SK-N-MC (cell line): ENCODE measurements around the gene MIEF1.
"Not testable (repeated sequence)": the region's sequence is repeated elsewhere in the genome, so short reads cannot be mapped to it uniquely, and the experiment has no call there.

Experiments used
- DNase-seq: peaks from one replicate; pipeline ENCODE4 v3.0.0-alpha.2; 2011; ENCODE audit warnings: low read depth, low spot score
- H3K27ac ChIP-seq: fragments of 200-600 bp; sonication (generic); 2 replicates; pipeline ENCODE4 v1.5.1; 2016; ENCODE audit warnings: mixed run types
- H3K36me3 ChIP-seq: fragments of 200-600 bp; sonication (generic); 2 replicates; pipeline ENCODE4 v1.6.1; 2017; ENCODE audit warnings: antibody characterized with exemption, low read length, mixed read lengths; ENCODE audit not compliant: insufficient read depth
- H3K4me3 ChIP-seq: fragments of 200-600 bp; sonication (generic); 2 replicates; pipeline ENCODE4 v1.5.1; 2016
- H3K9ac ChIP-seq: fragments of 200-600 bp; sonication (generic); 2 replicates; pipeline ENCODE4 v1.8.0; 2017; ENCODE audit warnings: mixed run types, mixed read lengths; ENCODE audit not compliant: insufficient read length
- H3K9me3 ChIP-seq: fragments of 200-600 bp; sonication (generic); 2 replicates; pipeline ENCODE4 v1.6.1; 2017; ENCODE audit warnings: low read depth, mild to moderate bottlenecking, antibody characterized with exemption, low read length, moderate library complexity, mixed read lengths
- EZH2 ChIP-seq: fragments of 200-600 bp; sonication (generic); IDR thresholded peaks from one replicate; pipeline ENCODE4 v1.6.1; 2017; ENCODE audit warnings: antibody characterized with exemption
- FOXP2 ChIP-seq: optimal IDR thresholded peaks from 2 replicates; pipeline ENCODE3; 2011; ENCODE audit warnings: mild to moderate bottlenecking, moderate library complexity; ENCODE audit not compliant: insufficient read depth; ENCODE audit errors: extremely low read length, control extremely low read depth
- POLR2AphosphoS5 ChIP-seq: IDR thresholded peaks from 2 replicates; pipeline ENCODE4 v1.6.1; 2012; ENCODE audit warnings: mild to moderate bottlenecking, low read depth, low read length, borderline replicate concordance

Gene MIEF1

GRCh38 chr22:39519681-39520225 is 17.7 kb downstream of the MIEF1 start:
- no peak for DNase-seq
- H3K9ac ChIP-seq: peak overlapping the region; percentile 100
- H3K27ac ChIP-seq: peak overlapping the region; percentile 99
- H3K36me3 ChIP-seq: peaks cover 49% of the 10 kb centered on the region
- TF ChIP-seq EZH2 (no peak), POLR2AphosphoS5 (peak; percentile 70)
- no peaks in the 10 kb centered on the region for H3K9me3 ChIP-seq
- peak overlapping the region; percentile 96 for H3K4me3 ChIP-seq

- Histone ChIP-seq H3K4me3 (peak within 1 kb of the TSS; percentile 96), H3K9me3 (no peaks in the 10 kb centered on the region), H3K36me3 (peaks cover 41% of the 10 kb centered on the region), H3K9ac (peak within 1 kb of the TSS; percentile 100), H3K27ac (peak within 1 kb of the TSS; percentile 99)
- peak; percentile 98 for DNase-seq
- TF ChIP-seq POLR2AphosphoS5: peak; percentile 97
- no peak for TF ChIP-seq FOXP2
- no peak for TF ChIP-seq EZH2
These were observed 18.4 kb downstream of the MIEF1 start, which contains the start of gene ATF4 for GRCh38 chr22:39520226-39521105. Gene ATF4 (plus strand): TSS chr22:39520562. CDS start chr22:39521446, 884 bp downstream.

- not testable (repeated sequence) for H3K9me3 ChIP-seq, DNase-seq
- Histone ChIP-seq H3K4me3 (peak overlapping the region; percentile 96), H3K27ac (peak overlapping the region; percentile 99), H3K9ac (peak overlapping the region; percentile 100), H3K36me3 (peaks cover 33% of the 10 kb centered on the region)
These were observed 19.2 kb downstream of the MIEF1 start for GRCh38 chr22:39521106-39521885.

- not testable (repeated sequence) for H3K9me3 ChIP-seq, DNase-seq
- Histone ChIP-seq H3K9ac (peak overlapping the region; percentile 100), H3K4me3 (peak overlapping the region; percentile 96), H3K36me3 (peaks cover 33% of the 10 kb centered on the region), H3K27ac (peak overlapping the region; percentile 99)
These were observed 20.0 kb downstream of the MIEF1 start for GRCh38 chr22:39522091-39522490.

- no peak for TF ChIP-seq POLR2AphosphoS5
- TF ChIP-seq EZH2: no peak
- no peak for TF ChIP-seq FOXP2
- Histone ChIP-seq H3K27ac (peak overlapping the region; percentile 99), H3K9ac (peak overlapping the region; percentile 66), H3K4me3 (peak overlapping the region; percentile 96), H3K36me3 (peaks cover 33% of the 10 kb centered on the region), H3K9me3 (no peaks in the 10 kb centered on the region)
- no peak for DNase-seq
These were observed 20.6 kb downstream of the MIEF1 start for GRCh38 chr22:39522567-39523300.

GRCh38 chr22:39524089-39524752 is 22.1 kb downstream of the MIEF1 start:
- H3K27ac ChIP-seq: peak overlapping the region; percentile 51
- H3K36me3 ChIP-seq: peaks cover 38% of the 10 kb centered on the region
- no peak overlapping the region for H3K4me3 ChIP-seq
- TF ChIP-seq EZH2 (no peak), POLR2AphosphoS5 (no peak; the same call in 1 of the 2 replicates), FOXP2 (no peak)
- no peak for DNase-seq
- no peaks in the 10 kb centered on the region for H3K9me3 ChIP-seq
- no peak overlapping the region for H3K9ac ChIP-seq

GRCh38 chr22:39524753-39525657 is 22.9 kb downstream of the MIEF1 start:
- H3K9me3 ChIP-seq: no peaks in the 10 kb centered on the region
- no peak overlapping the region for H3K4me3 ChIP-seq
- H3K9ac ChIP-seq: no peak overlapping the region
- peak overlapping the region; percentile 51 for H3K27ac ChIP-seq
- peaks cover 45% of the 10 kb centered on the region for H3K36me3 ChIP-seq
- TF ChIP-seq EZH2 (no peak), FOXP2 (no peak), POLR2AphosphoS5 (no peak; the same call in 1 of the 2 replicates)
- DNase-seq: no peak
